LNCaP clone FGC (cell line): Measurements from ENCODE around the gene GAR1.
"Not testable (repeated sequence)": the region's sequence is repeated elsewhere in the genome, so short reads cannot be mapped to it uniquely, and the experiment has no call there.

Experiments
- DNase-seq: peaks from one replicate; pipeline ENCODE4 v3.0.0-alpha.2; 2011; ENCODE audit warnings: low read depth
- H3K4me3 ChIP-seq: 2 replicates; pipeline ENCODE4 v1.5.1; 2011; ENCODE audit warnings: mild to moderate bottlenecking, low read depth, low read length, control low read depth
- CTCF ChIP-seq: IDR thresholded peaks from 2 replicates; pipeline ENCODE4 v1.5.1; 2012; ENCODE audit warnings: mild to moderate bottlenecking; ENCODE audit not compliant: control insufficient read depth, insufficient read depth; ENCODE audit errors: extremely low read depth

Gene GAR1

GRCh38 chr4:109815151-109816081, at the start of gene GAR1:
Gene GAR1, plus strand, starts transcription at chr4:109815762. Its CDS starts 403 bp downstream, at chr4:109816165.
- peak within 1 kb of the TSS; percentile 78 for H3K4me3 ChIP-seq
- peak; percentile 89 for DNase-seq
- no peak for TF ChIP-seq CTCF

- DNase-seq, H3K4me3 ChIP-seq: not testable (repeated sequence)
Measured at GRCh38 chr4:109782092-109782491, 33.5 kb upstream of the GAR1 start.

GRCh38 chr4:109786846-109787245, 28.7 kb upstream of the GAR1 start:
- TF ChIP-seq CTCF: no peak
- no peak overlapping the region for H3K4me3 ChIP-seq
- DNase-seq: no peak

- no peak for TF ChIP-seq CTCF
- no peak for DNase-seq
- no peak overlapping the region for H3K4me3 ChIP-seq
Measured at GRCh38 chr4:109787807-109788206, 27.8 kb upstream of the GAR1 start.

- no peak overlapping the region for H3K4me3 ChIP-seq
- no peak for TF ChIP-seq CTCF
- no peak for DNase-seq
Measured at GRCh38 chr4:109795059-109795458, 20.5 kb upstream of the GAR1 start.

GRCh38 chr4:109798866-109799265, 16.7 kb upstream of the GAR1 start:
- DNase-seq: no peak
- TF ChIP-seq CTCF: no peak
- no peak overlapping the region for H3K4me3 ChIP-seq

GRCh38 chr4:109801099-109801789, 14.3 kb upstream of the GAR1 start:
- TF ChIP-seq CTCF: no peak
- no peak overlapping the region for H3K4me3 ChIP-seq
- no peak for DNase-seq
